HCT116 (cell line): ENCODE results near the gene PDK1. TPM values are rescaled to one million over a fixed set of nuclear protein-coding genes. Genes with fewer than 3 reads are reported as not detected.

Source experiments
- ATAC-seq: fragments of 200-7000 bp; cut with Tn5 transposase; 2 replicates; pipeline ENCODE4 v1.9.1; 2020; ENCODE audit warnings: mild to moderate bottlenecking, moderate library complexity
- BruUV-seq: library from RNA; stranded (reverse); fragments of 400-500 nt; replicated peaks from 2 replicates; lab custom pipeline; 2021; lab: Mats Ljungman, UMichigan
- CTCF ChIA-PET: fragments of 300-600 bp; sonication (Branson Sonifier 250); formaldehyde crosslinking; loops from one replicate; lab custom pipeline; 2021; ENCODE audit warnings: antibody characterized with exemption; lab: Charles Lee
- POLR2A ChIA-PET: fragments of 300-600, 350-600 bp; sonication (Branson Sonifier 250); formaldehyde crosslinking; loops from one replicate; lab custom pipeline; 2021; ENCODE audit warnings: antibody characterized with exemption; lab: Charles Lee
- RAD21 ChIA-PET, 2 experiments: fragments of 300-600 bp; sonication (Branson Sonifier 250); formaldehyde crosslinking; loops; one replicate each; lab custom pipeline; 2023; ENCODE audit warnings: low total read pairs in 2 of 2; ENCODE audit not compliant: uncharacterized antibody in 2 of 2, unreplicated experiment in 2 of 2, low non-redundant PET in 1 of 2; lab: Charles Lee
- DNase-seq: peaks from one replicate; pipeline ENCODE4 v3.0.0-alpha.2; 2010; ENCODE audit warnings: low read depth, low spot score
- H2AFZ ChIP-seq: fragments of 200-600 bp; shearing (Covaris generic), sonication (generic); 2 replicates; pipeline ENCODE4 v1.6.1; 2017; ENCODE audit warnings: low read depth, mixed run types, mixed read lengths, antibody characterized with exemption, low read length; ENCODE audit not compliant: poor library complexity, severe bottlenecking
- H3K27ac ChIP-seq: 2 replicates; pipeline ENCODE4 v1.5.1; 2012; ENCODE audit warnings: low read depth, low read length
- H3K27me3 ChIP-seq: fragments of 200-600 bp; sonication (generic); 2 replicates; pipeline ENCODE4 v1.6.1; 2016; ENCODE audit warnings: mixed run types, low read length, mixed read lengths; ENCODE audit not compliant: insufficient read depth
- H3K36me3 ChIP-seq, 2 experiments: fragments of 200-500 bp in 1 of 2; fragments of 200-600 bp in 1 of 2; sonication (Bioruptor generic) in 1 of 2; sonication (generic) in 1 of 2; 2 replicates each; pipeline versions ENCODE4 v1.5.1 to v1.6.1; 2014 to 2016; ENCODE audit warnings: low read length in 2 of 2, inconsistent platforms in 1 of 2, mixed read lengths in 1 of 2, mixed run types in 1 of 2; ENCODE audit not compliant: insufficient read depth in 2 of 2, control insufficient read depth in 1 of 2
- H3K4me1 ChIP-seq, 2 experiments: fragments of 200-600 bp in 1 of 2; sonication (generic) in 1 of 2; 2 replicates each; pipeline versions ENCODE4 v1.5.1 to v1.6.1; 2012 to 2017; ENCODE audit warnings: low read length in 2 of 2, inconsistent platforms in 1 of 2, mild to moderate bottlenecking in 1 of 2, mixed read lengths in 1 of 2, mixed run types in 1 of 2, moderate library complexity in 1 of 2; ENCODE audit not compliant: insufficient read depth in 2 of 2, control insufficient read depth in 1 of 2
- H3K4me2 ChIP-seq: fragments of 200-600 bp; sonication (generic); 2 replicates; pipeline ENCODE4 v1.6.1; 2017; ENCODE audit warnings: mixed run types, low read length, mixed read lengths
- H3K4me3 ChIP-seq, 2 experiments: fragments of 200-600 bp in 1 of 2; sonication (generic) in 1 of 2; replicated peaks in 1 of 2; 2 replicates each; pipeline ENCODE4 v1.5.1; 2011 to 2016; ENCODE audit warnings: low read length in 2 of 2, control low read depth in 1 of 2, low read depth in 1 of 2, mild to moderate bottlenecking in 1 of 2, mixed read lengths in 1 of 2, mixed run types in 1 of 2
- H3K79me2 ChIP-seq: fragments of 200-600 bp; sonication (generic); 2 replicates; pipeline ENCODE4 v1.6.1; 2017; ENCODE audit warnings: mild to moderate bottlenecking, mixed run types, low read length, moderate library complexity, mixed read lengths; ENCODE audit not compliant: insufficient read depth
- H3K9ac ChIP-seq: fragments of 200-600 bp; sonication (generic); 2 replicates; pipeline ENCODE4 v1.6.1; 2016; ENCODE audit warnings: low read length, mixed read lengths
- H3K9me2 ChIP-seq: fragments of 200-600 bp; sonication (generic), shearing (Covaris generic); 2 replicates; pipeline ENCODE4 v1.6.1; 2017; ENCODE audit warnings: mixed run types, mild to moderate bottlenecking, moderate library complexity; ENCODE audit not compliant: insufficient read depth
- H3K9me3 ChIP-seq, 2 experiments: fragments of 200-500 bp in 1 of 2; fragments of 200-600 bp in 1 of 2; sonication (Bioruptor generic) in 1 of 2; sonication (generic) in 1 of 2; 2 replicates each; pipeline ENCODE4 v1.6.1; 2014 to 2017; ENCODE audit warnings: low read length in 2 of 2, mixed read lengths in 2 of 2, inconsistent platforms in 1 of 2, low read depth in 1 of 2, mild to moderate bottlenecking in 1 of 2, mixed run types in 1 of 2, moderate library complexity in 1 of 2; ENCODE audit not compliant: control insufficient read depth in 1 of 2, insufficient read depth in 1 of 2
- H4K20me1 ChIP-seq: fragments of 200-600 bp; sonication (generic), shearing (Covaris generic); 2 replicates; pipeline ENCODE4 v1.6.1; 2017; ENCODE audit warnings: mixed run types, mild to moderate bottlenecking, moderate library complexity; ENCODE audit not compliant: insufficient read depth
- ATF3 ChIP-seq: IDR thresholded peaks from 2 replicates; pipeline ENCODE4 v1.6.1; 2012
- CTCF ChIP-seq, 3 experiments: fragments of 200-600 bp in 1 of 3; sonication (generic) in 1 of 3; IDR thresholded peaks in 2 of 3; conservative IDR thresholded peaks in 1 of 3; 2 replicates each; pipeline ENCODE4 v1.5.1; 2012 to 2017; ENCODE audit warnings: low read depth in 2 of 3, low read length in 2 of 3, antibody characterized with exemption in 1 of 3, borderline replicate concordance in 1 of 3, control low read depth in 1 of 3, mild to moderate bottlenecking in 1 of 3, mixed read lengths in 1 of 3, mixed run types in 1 of 3, moderate library complexity in 1 of 3; ENCODE audit not compliant: insufficient read depth in 1 of 3
- EGR1 ChIP-seq: IDR thresholded peaks from 2 replicates; pipeline ENCODE4 v1.6.1; 2012; ENCODE audit warnings: low read depth
- ELF1 ChIP-seq: IDR thresholded peaks from 2 replicates; pipeline ENCODE4 v1.6.1; 2012; ENCODE audit warnings: low read depth, borderline replicate concordance
- EZH2 ChIP-seq: fragments of 200-600 bp; sonication (generic); IDR thresholded peaks from 2 replicates; pipeline ENCODE4 v1.6.1; 2017; ENCODE audit warnings: antibody characterized with exemption, mixed run types
- MAX ChIP-seq: IDR thresholded peaks from 2 replicates; pipeline ENCODE4 v1.6.1; 2012
- REST ChIP-seq: IDR thresholded peaks from 2 replicates; pipeline ENCODE4 v1.6.1; 2012; ENCODE audit warnings: low read depth
- SIN3A ChIP-seq: IDR thresholded peaks from 2 replicates; pipeline ENCODE4 v1.6.1; 2012; ENCODE audit warnings: low read depth
- SP1 ChIP-seq: IDR thresholded peaks from 2 replicates; pipeline ENCODE4 v1.6.1; 2012; ENCODE audit warnings: low read depth
- TCF7L2 ChIP-seq: IDR thresholded peaks from 2 replicates; pipeline ENCODE4 v1.7.0; 2011; ENCODE audit warnings: borderline replicate concordance, inconsistent platforms; ENCODE audit not compliant: insufficient read depth, insufficient read length; ENCODE audit errors: extremely low read depth
- YY1 ChIP-seq: IDR thresholded peaks from 2 replicates; pipeline ENCODE4 v1.6.1; 2011; ENCODE audit warnings: low read length, low read depth, moderate library complexity, mild to moderate bottlenecking; ENCODE audit not compliant: insufficient replicate concordance; ENCODE audit errors: extremely low read depth
- ZNF274 ChIP-seq: fragments of 200-500 bp; sonication (Bioruptor generic); IDR thresholded peaks from 2 replicates; pipeline ENCODE4 v1.6.1; 2014; ENCODE audit warnings: mild to moderate bottlenecking, low read depth, low read length, inconsistent platforms
- intact Hi-C: fragments of 100-400 bp; cut with micrococcal nuclease; formaldehyde crosslinking; loops from 2 replicates; pipeline ENCODE4 v1.10.0; 2022
- total RNA-seq: library from RNA; stranded (reverse); gene quantifications from one replicate; pipeline ENCODE4 v1.2.1, GENCODE V29; 2021; ENCODE audit not compliant: unreplicated experiment

PDK1 gene
- total RNA-seq, 1 experiment from 2014 or later: 21.3 TPM

GRCh38 chr2:172613040-172613439, 57.1 kb downstream of the PDK1 start:
- Histone ChIP-seq H3K4me1 (no peaks in the 10 kb centered on the region), H3K27me3 (no peaks in the 10 kb centered on the region), H4K20me1 (no peaks in the 10 kb centered on the region), H3K9me2 (no peaks in the 10 kb centered on the region), H3K4me2 (no peak overlapping the region), H3K9me3 (no peaks in the 10 kb centered on the region), H3K27ac (no peak overlapping the region), H3K9ac (no peak overlapping the region), H3K36me3 (no peaks in the 10 kb centered on the region; a peak in 1 of 4 replicates), H3K79me2 (no peaks in the 10 kb centered on the region), H2AFZ (no peak overlapping the region), H3K4me3 (no peak overlapping the region)
- intact Hi-C loops: no loop called here
- no peak for ATAC-seq
- no TSS peak for BruUV-seq
- TF ChIP-seq SP1 (no peak), CTCF (IDR thresholded peaks at IDR 0.05 in 2 of 3, conservative IDR thresholded peaks at IDR 0.05 in 1 of 3; ENCODE audit: borderline replicate concordance in 1 of 3, insufficient read depth in 1 of 3, low read depth in 2 of 3, low read length in 2 of 3) (no peak), EZH2 (no peak), ELF1 (no peak), REST (no peak), EGR1 (no peak), ATF3 (no peak), YY1 (no peak), MAX (no peak), ZNF274 (no peak), SIN3A (no peak), TCF7L2 (no peak)
- ChIA-PET POLR2A (no interaction called here), RAD21 (no interaction called here), CTCF (interaction anchor here (1.1 kb wide), 1 partner anchor 16 kb away, joined by 3 read pairs; no protein-coding TSS in a partner anchor)
- no peak for DNase-seq
